RWPE1 (cell line): Measurements from ENCODE around the gene INTS7.
"Not testable (repeated sequence)": the region's sequence is repeated elsewhere in the genome, so short reads cannot be mapped to it uniquely, and the experiment has no call there.

Experiments used
- CTCF ChIA-PET: fragments of 350-600 bp; sonication (Branson Sonifier 250); formaldehyde crosslinking; extraction: SDS; loops from one replicate; lab custom pipeline; 2021; lab: Yijun Ruan, JAX
- POLR2A ChIA-PET: fragments of 400-600 bp; formaldehyde crosslinking; extraction: SDS; loops from one replicate; lab custom pipeline; 2020; ENCODE audit warnings: antibody characterized with exemption; ENCODE audit not compliant: low non-redundant PET; lab: Yijun Ruan, JAX
- DNase-seq: peaks from one replicate; pipeline ENCODE4 v3.0.0; 2012; ENCODE audit warnings: low spot score
- H3K27ac ChIP-seq: fragments of 450-650 bp; 2 replicates; pipeline ENCODE4 v1.5.1; 2017
- CTCF ChIP-seq: fragments of 450-650 bp; conservative IDR thresholded peaks from 2 replicates; pipeline ENCODE4 v1.5.1; 2017; ENCODE audit warnings: low read depth, mild to moderate bottlenecking

Gene INTS7

GRCh38 chr1:212024469-212025149 lies 10.7 kb downstream of the INTS7 start:
- no peak overlapping the region for H3K27ac ChIP-seq
- ChIA-PET POLR2A (no interaction called here), CTCF (interaction anchor here (0.6 kb wide), 1 partner anchor 48 kb away, joined by 3 read pairs; no protein-coding TSS in a partner anchor)
- TF ChIP-seq CTCF, result no peak
- no peak for DNase-seq

GRCh38 chr1:212022908-212023307 lies 12.4 kb downstream of the INTS7 start:
- POLR2A ChIA-PET, H3K27ac ChIP-seq, CTCF ChIA-PET, DNase-seq: not testable (repeated sequence)

GRCh38 chr1:212021563-212021962 lies 13.8 kb downstream of the INTS7 start:
- CTCF ChIA-PET, result interaction anchor here (1.4 kb wide), 1 partner anchor 13 kb away, joined by 3 read pairs; no protein-coding TSS in a partner anchor
- POLR2A ChIA-PET, result no interaction called here
- no peak for DNase-seq
- TF ChIP-seq CTCF, result no peak
- no peak overlapping the region for H3K27ac ChIP-seq

GRCh38 chr1:212020975-212021374 lies 14.4 kb downstream of the INTS7 start:
- POLR2A ChIA-PET, result no interaction called here
- TF ChIP-seq CTCF, result no peak
- no peak overlapping the region for H3K27ac ChIP-seq
- CTCF ChIA-PET, result no interaction called here
- DNase-seq, result no peak

GRCh38 chr1:212013672-212014071 lies 21.7 kb downstream of the INTS7 start:
- POLR2A ChIA-PET, result no interaction called here

GRCh38 chr1:212012034-212012740 lies 23.2 kb downstream of the INTS7 start:
- ChIA-PET CTCF (interaction anchor here (0.6 to 1.4 kb wide), 5 partner anchors 10 to 413 kb away, joined by 3 to 5 read pairs (median 4); no protein-coding TSS in a partner anchor), POLR2A (no interaction called here)
- peak; percentile 97 for TF ChIP-seq CTCF
- H3K27ac ChIP-seq, result no peak overlapping the region
- DNase-seq, result peak; percentile 74

More at GRCh38 chr1:212013672-212014071, 21.7 kb downstream of the INTS7 start:
- no peak for TF ChIP-seq CTCF
- CTCF ChIA-PET, result interaction anchor here (0.8 to 1.4 kb wide), 3 partner anchors 12 to 22 kb away, joined by 4 to 5 read pairs (median 4); partner anchors contain the start of genes DTL and INTS7
- DNase-seq, result no peak
- H3K27ac ChIP-seq, result no peak overlapping the region

GRCh38 chr1:212010004-212010403 lies 25.4 kb downstream of the INTS7 start:
- no peak overlapping the region for H3K27ac ChIP-seq
- POLR2A ChIA-PET, result no interaction called here
- DNase-seq, result no peak
- CTCF ChIA-PET, result interaction anchor here (0.6 to 1.9 kb wide), 3 partner anchors 15 to 329 kb away, joined by 6 to 8 read pairs (median 7); partner anchors contain the start of gene INTS7
- TF ChIP-seq CTCF, result no peak
